22Rv1 (cell line): ENCODE data around the gene CERS2.

Experiments used
- H3K27ac ChIP-seq: fragments of 450-650 bp; 2 replicates; pipeline ENCODE4 v1.5.1; 2017
- ZFX ChIP-seq: fragments of 450-650 bp; IDR thresholded peaks from 2 replicates; pipeline ENCODE4 v1.6.1; 2017; ENCODE audit warnings: antibody characterized with exemption, borderline replicate concordance
- TF ChIP-seq, protein P1 (sequence below): fragments of 450-650 bp; IDR thresholded peaks from 2 replicates; pipeline ENCODE4 v1.5.1; 2017; ENCODE audit warnings: mild to moderate bottlenecking

Gene CERS2

DNA sequence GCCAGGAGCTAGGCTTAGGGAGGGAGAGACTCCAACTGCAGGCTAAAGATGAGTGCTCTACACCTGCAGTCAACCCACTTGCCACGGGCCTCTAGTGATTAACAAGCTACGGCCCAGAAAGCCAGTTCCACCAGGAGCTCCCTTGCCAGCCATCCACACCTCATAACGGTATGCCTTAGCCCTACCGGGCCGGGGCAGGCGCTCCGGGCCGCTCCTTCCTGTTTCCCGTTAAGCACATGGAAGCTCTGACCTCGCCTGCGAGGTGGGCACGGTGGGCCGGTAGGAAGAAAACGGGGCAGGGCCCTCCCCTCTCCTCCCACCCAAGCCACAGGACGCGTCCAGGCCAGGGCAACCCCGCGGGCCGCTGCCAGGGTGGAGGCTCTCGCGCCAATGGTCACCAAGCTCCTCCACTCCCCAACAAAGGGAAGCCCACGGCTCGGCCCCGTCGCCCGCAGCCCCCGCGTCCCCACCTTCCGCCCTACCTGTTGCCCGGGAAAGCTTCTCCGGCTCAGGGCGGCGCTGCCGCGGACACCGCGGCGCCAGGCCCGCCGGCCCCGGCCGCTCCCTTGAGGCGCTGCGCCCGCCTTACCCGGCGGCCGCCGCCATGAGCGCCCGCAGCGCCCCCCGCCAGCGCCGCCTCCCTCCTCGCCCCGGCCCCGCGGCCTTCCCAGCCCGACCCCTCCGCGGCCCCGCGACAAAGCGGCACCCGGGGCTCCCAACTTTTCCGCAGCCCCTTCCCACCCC is 627 bp downstream of the CERS2 start:
- peak overlapping the region; percentile 86 for H3K27ac ChIP-seq
- no peak for TF ChIP-seq ZFX
- TF ChIP-seq, protein P1, sequence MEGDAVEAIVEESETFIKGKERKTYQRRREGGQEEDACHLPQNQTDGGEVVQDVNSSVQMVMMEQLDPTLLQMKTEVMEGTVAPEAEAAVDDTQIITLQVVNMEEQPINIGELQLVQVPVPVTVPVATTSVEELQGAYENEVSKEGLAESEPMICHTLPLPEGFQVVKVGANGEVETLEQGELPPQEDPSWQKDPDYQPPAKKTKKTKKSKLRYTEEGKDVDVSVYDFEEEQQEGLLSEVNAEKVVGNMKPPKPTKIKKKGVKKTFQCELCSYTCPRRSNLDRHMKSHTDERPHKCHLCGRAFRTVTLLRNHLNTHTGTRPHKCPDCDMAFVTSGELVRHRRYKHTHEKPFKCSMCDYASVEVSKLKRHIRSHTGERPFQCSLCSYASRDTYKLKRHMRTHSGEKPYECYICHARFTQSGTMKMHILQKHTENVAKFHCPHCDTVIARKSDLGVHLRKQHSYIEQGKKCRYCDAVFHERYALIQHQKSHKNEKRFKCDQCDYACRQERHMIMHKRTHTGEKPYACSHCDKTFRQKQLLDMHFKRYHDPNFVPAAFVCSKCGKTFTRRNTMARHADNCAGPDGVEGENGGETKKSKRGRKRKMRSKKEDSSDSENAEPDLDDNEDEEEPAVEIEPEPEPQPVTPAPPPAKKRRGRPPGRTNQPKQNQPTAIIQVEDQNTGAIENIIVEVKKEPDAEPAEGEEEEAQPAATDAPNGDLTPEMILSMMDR = peak; percentile 39

DNA sequence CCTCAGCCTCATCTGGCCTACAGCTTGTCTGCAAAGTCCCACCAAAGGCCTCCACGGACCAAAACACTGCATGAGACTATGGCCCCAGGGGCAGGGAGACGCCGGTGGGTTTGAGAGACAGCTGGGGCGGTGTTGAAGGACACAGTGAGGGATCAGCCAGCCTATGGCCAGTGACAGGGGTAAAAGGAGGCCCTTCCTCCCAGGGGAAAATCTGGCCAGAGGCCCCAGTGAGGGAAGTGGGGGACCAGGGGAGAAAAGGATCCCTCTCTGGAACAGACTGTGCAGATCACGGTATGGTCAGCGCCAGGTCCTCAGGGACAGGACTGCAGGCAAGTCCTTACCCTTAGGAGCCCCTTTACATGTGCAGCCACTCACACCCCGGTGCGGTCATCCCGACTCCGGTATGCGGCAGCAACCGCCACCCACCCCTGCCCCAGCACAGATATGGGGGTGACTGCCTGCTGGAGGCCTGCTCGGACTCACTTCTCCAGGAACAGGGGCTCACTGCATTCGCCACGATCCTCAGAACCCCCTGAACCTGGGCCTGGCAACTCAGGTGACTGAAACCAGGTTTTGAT is 1.3 kb downstream of the CERS2 start:
- H3K27ac ChIP-seq = peak overlapping the region; percentile 86
- TF ChIP-seq, protein P1 = no peak
- TF ChIP-seq ZFX = no peak

DNA sequence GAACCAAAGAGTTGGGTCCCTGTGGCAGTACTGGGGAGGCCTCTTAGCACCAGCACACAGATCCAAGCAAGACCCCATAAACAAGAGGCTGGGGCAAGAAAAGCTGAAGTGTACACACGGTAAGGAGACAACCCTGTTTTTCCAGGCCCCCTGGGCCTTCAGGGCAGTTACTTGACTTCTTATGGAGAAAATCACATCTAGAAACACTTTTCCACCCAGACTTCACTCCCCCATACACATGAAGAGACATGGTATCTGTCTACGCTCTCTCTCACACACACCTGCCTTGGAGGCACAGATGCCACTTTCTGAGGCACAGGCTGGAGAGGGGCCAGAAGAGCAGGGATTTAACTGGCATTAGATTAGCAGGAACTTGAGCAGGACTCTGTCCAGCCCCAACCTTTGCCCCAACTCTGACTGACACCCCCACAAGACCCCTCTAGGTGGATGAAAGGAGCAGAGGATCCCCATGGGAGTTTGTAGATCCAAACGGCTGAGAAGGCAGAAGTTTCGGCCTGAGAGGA is 2.2 kb downstream of the CERS2 start:
- TF ChIP-seq, protein P1 = no peak
- TF ChIP-seq ZFX = no peak
- peak overlapping the region; percentile 86 for H3K27ac ChIP-seq

DNA sequence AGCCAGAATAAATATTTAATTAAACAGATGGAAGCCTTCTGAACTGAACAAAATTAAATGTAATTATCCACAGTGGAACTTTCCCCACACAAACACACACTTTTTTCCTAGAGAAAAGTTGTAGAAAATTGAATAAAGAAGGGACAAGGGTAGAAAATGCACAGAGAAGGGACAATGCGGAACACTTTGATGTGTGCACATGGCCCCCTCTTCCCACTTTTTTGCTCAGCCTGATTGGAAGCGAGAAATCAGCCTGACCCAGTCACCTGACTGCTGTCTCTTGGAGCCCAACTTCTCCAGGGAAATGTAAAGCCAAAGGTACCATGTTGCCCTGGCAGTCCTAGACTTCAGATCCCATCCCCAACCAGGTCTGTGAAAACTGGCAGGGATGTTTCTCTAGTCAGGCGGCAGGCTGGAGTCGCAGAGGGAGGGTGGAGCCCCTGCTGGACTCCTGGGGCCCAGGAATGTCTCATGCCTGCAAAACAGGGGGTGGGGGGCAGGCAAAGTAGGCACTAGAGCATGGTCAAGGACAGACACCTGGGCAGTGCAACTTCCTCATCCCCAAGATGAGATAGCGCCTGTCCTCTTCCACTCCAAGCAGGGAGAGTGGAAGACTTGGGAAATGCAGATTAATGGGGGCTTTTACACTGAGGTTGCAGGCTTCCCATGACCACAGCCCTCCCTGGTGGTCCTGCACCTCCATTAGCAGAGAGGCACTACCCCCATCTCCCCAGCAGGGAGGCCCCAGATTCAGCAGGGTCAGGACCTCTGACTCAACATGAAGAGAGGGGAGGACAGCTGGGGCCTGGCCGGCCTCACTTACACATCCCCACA is 2.8 kb downstream of the CERS2 start:
- no peak for TF ChIP-seq ZFX
- TF ChIP-seq, protein P1 = no peak
- peak overlapping the region; percentile 86 for H3K27ac ChIP-seq

DNA sequence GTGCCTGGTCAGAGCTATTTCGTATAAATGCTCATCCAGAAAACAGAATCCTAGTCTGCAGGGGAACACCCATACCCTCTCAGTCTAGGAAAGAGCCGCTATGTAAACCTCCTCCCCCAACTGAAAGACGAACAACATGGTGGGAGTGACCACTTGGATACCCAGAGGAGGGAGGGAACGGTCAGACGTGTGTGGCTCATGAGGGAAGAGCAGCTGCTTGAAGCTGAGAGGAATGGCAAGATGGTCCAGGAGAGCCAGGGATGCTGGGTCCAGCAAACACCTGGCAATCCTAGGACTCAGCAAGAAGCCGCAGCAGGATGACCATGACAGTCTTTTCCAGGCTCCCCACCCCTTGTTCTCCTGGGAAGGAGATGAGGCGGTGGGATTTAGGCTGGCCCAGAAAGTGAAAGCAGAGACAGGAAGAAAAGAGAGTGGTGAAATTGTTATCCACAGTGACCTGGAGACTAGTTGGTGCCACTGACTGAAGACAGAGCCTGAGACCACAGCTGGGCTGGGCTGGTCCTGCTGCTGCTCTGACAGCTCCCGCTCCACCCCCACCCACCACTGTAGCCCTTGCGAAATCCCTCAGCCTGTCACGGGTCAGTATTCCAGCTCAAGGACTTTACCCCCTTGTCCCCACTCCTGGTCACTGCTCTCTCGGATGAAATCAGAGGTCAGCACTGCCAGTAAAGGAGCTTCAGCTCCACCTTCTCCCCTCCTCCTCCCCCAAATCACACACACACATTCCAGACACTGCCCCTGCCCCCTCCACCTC is 3.6 kb downstream of the CERS2 start:
- H3K27ac ChIP-seq = peak overlapping the region; percentile 86
- TF ChIP-seq, protein P1 = no peak
- TF ChIP-seq ZFX = no peak

DNA sequence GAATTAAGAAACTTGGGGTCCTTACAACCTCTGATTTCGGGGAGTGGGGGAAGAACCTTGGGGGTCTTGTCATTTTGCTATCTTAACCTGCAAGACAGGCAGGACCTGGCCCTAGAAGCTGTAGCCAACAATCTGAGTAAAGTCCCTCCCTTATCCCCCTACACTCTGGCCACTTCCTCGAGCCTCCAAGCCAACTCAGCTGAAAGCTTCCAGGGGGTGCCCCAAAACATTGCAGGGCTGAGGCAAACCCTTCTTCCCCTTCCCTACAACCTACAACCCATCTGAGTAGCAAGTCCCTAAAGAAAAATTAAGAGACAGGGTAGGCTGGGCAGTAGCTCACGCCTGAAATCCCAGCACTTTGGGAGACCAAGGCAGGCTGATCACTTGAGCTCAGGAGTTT is 5.0 kb downstream of the CERS2 start:
- peak overlapping the region; percentile 86 for H3K27ac ChIP-seq
- TF ChIP-seq, protein P1 = no peak
- TF ChIP-seq ZFX = no peak
